Adrenal gland (tissue), 5 donors: Measurements from ENCODE around the gene CLIP2.

Source experiments
- POLR2A ChIP-seq, 2 donors: fragments of 450-650 bp; IDR thresholded peaks; one replicate each; pipeline ENCODE4 v1.6.1; 2017; ENCODE audit warnings: antibody characterized with exemption in 2 of 2, mild to moderate bottlenecking in 2 of 2, moderate library complexity in 1 of 2
- TF ChIP-seq, protein P1 (sequence below), 6 experiments: fragments of 450-650 bp in 4 of 6; fragments of 200-600 bp in 2 of 6; sonication (generic) in 1 of 6; IDR thresholded peaks; 1 replicate in 5 of 6; 2 replicates in 1 of 6; pipeline versions ENCODE4 v1.5.1 to v1.8.0; 2016 to 2021; ENCODE audit warnings: antibody characterized with exemption in 6 of 6, mild to moderate bottlenecking in 2 of 6, moderate library complexity in 1 of 6
- donor health status: DM: no; HTN: no; CAD: no.

DNA sequence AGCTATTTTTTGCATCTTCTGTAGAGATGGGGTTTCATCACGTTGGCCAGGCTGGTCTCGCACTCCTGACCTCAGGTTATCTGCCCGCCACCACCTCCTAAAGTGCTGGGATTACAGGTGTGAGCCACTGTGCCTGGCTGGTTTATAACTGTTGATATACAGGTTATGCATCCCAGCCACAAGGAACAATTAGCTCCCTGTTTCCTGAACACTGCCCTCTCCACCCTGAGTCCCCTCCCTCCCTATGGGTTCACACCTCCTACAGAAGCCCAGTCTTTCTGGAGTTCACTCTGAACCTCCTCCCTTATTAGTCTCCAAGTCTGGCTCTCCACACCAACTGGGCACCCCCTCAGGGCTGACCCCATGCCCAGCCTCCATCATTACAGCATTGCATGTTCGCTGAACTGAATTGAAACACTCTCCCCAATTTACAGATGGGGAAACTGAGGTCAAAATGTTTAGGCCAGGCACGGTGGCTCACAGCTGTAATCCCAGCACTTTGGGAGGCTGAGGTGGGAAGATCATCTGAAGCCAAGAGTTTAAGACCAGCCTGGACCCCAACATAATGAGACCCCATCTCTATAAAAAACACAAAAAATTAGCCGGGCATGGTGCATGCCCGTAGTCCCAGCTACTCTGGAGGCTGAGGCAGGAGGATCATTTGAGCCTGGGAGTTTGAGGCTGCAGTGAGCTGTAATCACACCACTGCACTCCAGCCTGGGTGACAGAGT, 1.7 kb upstream of the CLIP2 start:
- TF ChIP-seq POLR2A (IDR thresholded peaks at IDR 0.05), result no peak
- TF ChIP-seq, protein P1, sequence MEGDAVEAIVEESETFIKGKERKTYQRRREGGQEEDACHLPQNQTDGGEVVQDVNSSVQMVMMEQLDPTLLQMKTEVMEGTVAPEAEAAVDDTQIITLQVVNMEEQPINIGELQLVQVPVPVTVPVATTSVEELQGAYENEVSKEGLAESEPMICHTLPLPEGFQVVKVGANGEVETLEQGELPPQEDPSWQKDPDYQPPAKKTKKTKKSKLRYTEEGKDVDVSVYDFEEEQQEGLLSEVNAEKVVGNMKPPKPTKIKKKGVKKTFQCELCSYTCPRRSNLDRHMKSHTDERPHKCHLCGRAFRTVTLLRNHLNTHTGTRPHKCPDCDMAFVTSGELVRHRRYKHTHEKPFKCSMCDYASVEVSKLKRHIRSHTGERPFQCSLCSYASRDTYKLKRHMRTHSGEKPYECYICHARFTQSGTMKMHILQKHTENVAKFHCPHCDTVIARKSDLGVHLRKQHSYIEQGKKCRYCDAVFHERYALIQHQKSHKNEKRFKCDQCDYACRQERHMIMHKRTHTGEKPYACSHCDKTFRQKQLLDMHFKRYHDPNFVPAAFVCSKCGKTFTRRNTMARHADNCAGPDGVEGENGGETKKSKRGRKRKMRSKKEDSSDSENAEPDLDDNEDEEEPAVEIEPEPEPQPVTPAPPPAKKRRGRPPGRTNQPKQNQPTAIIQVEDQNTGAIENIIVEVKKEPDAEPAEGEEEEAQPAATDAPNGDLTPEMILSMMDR (IDR thresholded peaks at IDR 0.05), result no peak
